ENCODE data around the gene KRTAP5-5. TPM values are rescaled to one million over a fixed set of nuclear protein-coding genes. Genes with fewer than 3 reads are reported as not detected.

KRTAP5-5 gene
- polyA plus RNA-seq, 1 donor = not detected

DNA sequence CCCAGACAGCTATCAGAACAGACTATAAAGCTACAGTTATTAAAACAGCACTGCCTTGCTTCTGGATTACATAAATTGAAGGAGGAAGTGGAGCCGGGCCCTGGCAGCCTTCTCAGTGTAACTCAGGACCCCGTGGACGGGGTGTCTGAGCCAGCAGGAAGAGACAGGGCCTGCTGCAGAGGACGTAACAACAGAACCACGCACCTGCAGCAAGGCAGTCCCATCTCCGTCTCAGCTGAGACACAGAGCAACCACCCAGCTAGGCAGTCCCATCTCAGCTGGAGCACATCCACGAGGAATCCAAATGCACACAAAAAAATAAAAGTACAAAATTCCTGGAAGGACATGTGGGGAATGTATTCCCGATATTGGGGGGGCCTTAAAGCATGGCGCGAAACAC, 50.3 kb downstream of the KRTAP5-5 start:
- no peak for DNase-seq

Other genes starting within 250 kb of the KRTAP5-5 start
- 1.1 TPM for gene BRSK2, start 239.8 kb upstream of the KRTAP5-5 start, polyA plus RNA-seq (ENCODE audit: insufficient read length)
- 24.8 TPM for gene MOB2, start 143.0 kb upstream of the KRTAP5-5 start, polyA plus RNA-seq (ENCODE audit: insufficient read length)
- 28.4 TPM for gene DUSP8, start 57.5 kb upstream of the KRTAP5-5 start, polyA plus RNA-seq (ENCODE audit: insufficient read length)
- gene KRTAP5-1, start 44.5 kb upstream of the KRTAP5-5 start, polyA plus RNA-seq (ENCODE audit: insufficient read length) = 1.4 TPM
- not detected for gene KRTAP5-2, start 31.5 kb upstream of the KRTAP5-5 start, polyA plus RNA-seq (ENCODE audit: insufficient read length)
- not detected for gene KRTAP5-3, start 21.3 kb upstream of the KRTAP5-5 start, polyA plus RNA-seq (ENCODE audit: insufficient read length)
- gene KRTAP5-4, start 7.6 kb upstream of the KRTAP5-5 start, polyA plus RNA-seq (ENCODE audit: insufficient read length) = not detected
- gene KRTAP5-6, start 67.4 kb downstream of the KRTAP5-5 start, polyA plus RNA-seq (ENCODE audit: insufficient read length) = 0.49 TPM
- 0.19 TPM for gene IFITM10, start 120.8 kb downstream of the KRTAP5-5 start, polyA plus RNA-seq (ENCODE audit: insufficient read length)
- 137 TPM for gene CTSD, start 134.2 kb downstream of the KRTAP5-5 start, polyA plus RNA-seq (ENCODE audit: insufficient read length)
- gene SYT8, start 205.2 kb downstream of the KRTAP5-5 start, polyA plus RNA-seq (ENCODE audit: insufficient read length) = 0.44 TPM
- 3,747 TPM for gene TNNI2, start 209.2 kb downstream of the KRTAP5-5 start, polyA plus RNA-seq (ENCODE audit: insufficient read length)
- gene LSP1, start 223.3 kb downstream of the KRTAP5-5 start, polyA plus RNA-seq (ENCODE audit: insufficient read length) = 77.7 TPM

Data from hindlimb muscle (tissue), 1 donor.